ENCODE data around the gene LCOR.
"Not testable (repeated sequence)": the region's sequence is repeated elsewhere in the genome, so short reads cannot be mapped to it uniquely, and the experiment has no call there.

LCOR gene

DNA sequence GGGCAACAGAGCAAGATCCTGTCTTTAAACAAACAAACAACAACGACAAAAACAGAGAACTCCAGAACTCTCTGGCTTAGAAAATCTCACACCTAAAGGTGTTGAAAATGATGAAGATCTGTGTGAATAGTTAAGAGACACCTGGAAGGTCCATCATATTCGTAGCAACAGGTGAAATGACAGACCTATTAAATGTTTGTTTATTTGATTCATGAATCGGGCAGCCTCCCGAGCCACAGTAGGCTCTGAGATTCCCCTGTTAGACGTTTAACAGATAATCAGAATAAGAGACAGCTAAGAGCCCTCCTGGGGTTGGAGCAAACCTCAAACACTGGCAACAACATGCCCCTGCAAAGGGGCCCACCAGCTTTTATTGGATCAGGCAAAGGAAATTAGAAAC lies 103.7 kb downstream of the LCOR start:
- ATAC-seq: no peak

DNA sequence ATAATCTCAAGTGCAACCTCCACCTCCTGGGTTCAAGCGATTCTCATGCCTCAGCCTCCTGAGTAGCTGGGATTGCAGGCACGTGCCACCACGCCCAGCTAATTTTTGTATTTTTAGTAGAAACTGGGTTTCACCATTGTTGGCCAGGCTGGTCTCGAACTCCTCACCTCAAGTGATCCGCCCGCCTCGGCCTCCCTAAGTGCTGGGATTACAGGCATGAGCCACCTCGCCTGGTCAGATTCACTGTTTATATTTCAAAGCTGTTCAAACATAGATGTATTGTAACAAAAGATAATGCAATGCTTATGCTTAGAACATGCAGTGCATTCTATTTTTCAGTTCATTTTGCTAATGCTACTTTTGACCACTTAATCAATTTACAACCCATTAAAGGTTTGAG lies 111.1 kb downstream of the LCOR start:
- ATAC-seq: not testable (repeated sequence)

More for the DNA sequence above, 103.7 kb downstream of the LCOR start:
- TF ChIP-seq ARNTL (CRISPR knock-in tag; IDR thresholded peaks at IDR 0.05; ENCODE audit: borderline replicate concordance, low read depth): no peak
- no peak for TF ChIP-seq ZC3H10 (CRISPR knock-in tag; IDR thresholded peaks at IDR 0.05)
- no peak for TF ChIP-seq ZNF8 (CRISPR knock-in tag; IDR thresholded peaks at IDR 0.05)

DNA sequence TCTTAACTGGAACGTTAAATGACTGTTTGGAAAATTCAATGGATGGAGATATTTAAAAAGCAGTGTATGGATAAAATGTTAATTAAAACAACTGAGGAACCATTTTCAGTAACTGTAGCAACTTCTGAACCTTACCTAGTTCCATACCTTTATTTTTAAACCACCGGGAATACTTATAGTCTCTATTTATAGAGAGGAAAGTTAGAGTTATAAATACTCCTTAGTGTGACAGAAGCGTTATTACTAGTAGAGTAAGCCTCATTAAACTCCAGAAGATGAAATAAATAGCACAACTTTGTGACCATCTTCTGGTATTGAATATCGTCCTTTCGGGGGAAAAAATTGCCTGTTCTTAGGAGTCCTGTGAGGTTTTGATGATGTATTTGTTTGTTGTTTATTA lies 114.9 kb downstream of the LCOR start:
- TF ChIP-seq ESRRG (CRISPR knock-in tag; IDR thresholded peaks at IDR 0.05) (no peak), OSR1 (CRISPR knock-in tag; IDR thresholded peaks at IDR 0.05) (no peak), ZNF565 (CRISPR knock-in tag; conservative IDR thresholded peaks at IDR 0.05; ENCODE audit: low read depth) (no peak), ARNTL (CRISPR knock-in tag; IDR thresholded peaks at IDR 0.05; ENCODE audit: borderline replicate concordance, low read depth) (no peak), CSDC2 (CRISPR knock-in tag; IDR thresholded peaks at IDR 0.05) (no peak), PPARA (CRISPR knock-in tag; IDR thresholded peaks at IDR 0.05; ENCODE audit: borderline replicate concordance) (no peak), TOX (CRISPR knock-in tag; IDR thresholded peaks at IDR 0.05; ENCODE audit: borderline replicate concordance) (no peak), BACH2 (CRISPR knock-in tag; IDR thresholded peaks at IDR 0.05; ENCODE audit: borderline replicate concordance) (no peak), ISL1 (CRISPR knock-in tag; IDR thresholded peaks at IDR 0.05) (no peak)
- TF ChIP-seq, protein P1, sequence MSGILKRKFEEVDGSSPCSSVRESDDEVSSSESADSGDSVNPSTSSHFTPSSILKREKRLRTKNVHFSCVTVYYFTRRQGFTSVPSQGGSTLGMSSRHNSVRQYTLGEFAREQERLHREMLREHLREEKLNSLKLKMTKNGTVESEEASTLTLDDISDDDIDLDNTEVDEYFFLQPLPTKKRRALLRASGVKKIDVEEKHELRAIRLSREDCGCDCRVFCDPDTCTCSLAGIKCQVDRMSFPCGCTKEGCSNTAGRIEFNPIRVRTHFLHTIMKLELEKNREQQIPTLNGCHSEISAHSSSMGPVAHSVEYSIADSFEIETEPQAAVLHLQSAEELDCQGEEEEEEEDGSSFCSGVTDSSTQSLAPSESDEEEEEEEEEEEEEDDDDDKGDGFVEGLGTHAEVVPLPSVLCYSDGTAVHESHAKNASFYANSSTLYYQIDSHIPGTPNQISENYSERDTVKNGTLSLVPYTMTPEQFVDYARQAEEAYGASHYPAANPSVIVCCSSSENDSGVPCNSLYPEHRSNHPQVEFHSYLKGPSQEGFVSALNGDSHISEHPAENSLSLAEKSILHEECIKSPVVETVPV (CRISPR knock-in tag; IDR thresholded peaks at IDR 0.05): no peak
- TF ChIP-seq, protein P2, sequence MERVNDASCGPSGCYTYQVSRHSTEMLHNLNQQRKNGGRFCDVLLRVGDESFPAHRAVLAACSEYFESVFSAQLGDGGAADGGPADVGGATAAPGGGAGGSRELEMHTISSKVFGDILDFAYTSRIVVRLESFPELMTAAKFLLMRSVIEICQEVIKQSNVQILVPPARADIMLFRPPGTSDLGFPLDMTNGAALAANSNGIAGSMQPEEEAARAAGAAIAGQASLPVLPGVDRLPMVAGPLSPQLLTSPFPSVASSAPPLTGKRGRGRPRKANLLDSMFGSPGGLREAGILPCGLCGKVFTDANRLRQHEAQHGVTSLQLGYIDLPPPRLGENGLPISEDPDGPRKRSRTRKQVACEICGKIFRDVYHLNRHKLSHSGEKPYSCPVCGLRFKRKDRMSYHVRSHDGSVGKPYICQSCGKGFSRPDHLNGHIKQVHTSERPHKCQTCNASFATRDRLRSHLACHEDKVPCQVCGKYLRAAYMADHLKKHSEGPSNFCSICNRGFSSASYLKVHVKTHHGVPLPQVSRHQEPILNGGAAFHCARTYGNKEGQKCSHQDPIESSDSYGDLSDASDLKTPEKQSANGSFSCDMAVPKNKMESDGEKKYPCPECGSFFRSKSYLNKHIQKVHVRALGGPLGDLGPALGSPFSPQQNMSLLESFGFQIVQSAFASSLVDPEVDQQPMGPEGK (CRISPR knock-in tag; IDR thresholded peaks at IDR 0.05; ENCODE audit: borderline replicate concordance): no peak
- TF ChIP-seq, protein P3, sequence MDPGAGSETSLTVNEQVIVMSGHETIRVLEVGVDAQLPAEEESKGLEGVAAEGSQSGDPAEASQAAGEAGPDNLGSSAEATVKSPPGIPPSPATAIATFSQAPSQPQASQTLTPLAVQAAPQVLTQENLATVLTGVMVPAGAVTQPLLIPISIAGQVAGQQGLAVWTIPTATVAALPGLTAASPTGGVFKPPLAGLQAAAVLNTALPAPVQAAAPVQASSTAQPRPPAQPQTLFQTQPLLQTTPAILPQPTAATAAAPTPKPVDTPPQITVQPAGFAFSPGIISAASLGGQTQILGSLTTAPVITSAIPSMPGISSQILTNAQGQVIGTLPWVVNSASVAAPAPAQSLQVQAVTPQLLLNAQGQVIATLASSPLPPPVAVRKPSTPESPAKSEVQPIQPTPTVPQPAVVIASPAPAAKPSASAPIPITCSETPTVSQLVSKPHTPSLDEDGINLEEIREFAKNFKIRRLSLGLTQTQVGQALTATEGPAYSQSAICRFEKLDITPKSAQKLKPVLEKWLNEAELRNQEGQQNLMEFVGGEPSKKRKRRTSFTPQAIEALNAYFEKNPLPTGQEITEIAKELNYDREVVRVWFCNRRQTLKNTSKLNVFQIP (CRISPR knock-in tag; IDR thresholded peaks at IDR 0.05; ENCODE audit: borderline replicate concordance, low read depth): no peak
- TF ChIP-seq, protein P4, sequence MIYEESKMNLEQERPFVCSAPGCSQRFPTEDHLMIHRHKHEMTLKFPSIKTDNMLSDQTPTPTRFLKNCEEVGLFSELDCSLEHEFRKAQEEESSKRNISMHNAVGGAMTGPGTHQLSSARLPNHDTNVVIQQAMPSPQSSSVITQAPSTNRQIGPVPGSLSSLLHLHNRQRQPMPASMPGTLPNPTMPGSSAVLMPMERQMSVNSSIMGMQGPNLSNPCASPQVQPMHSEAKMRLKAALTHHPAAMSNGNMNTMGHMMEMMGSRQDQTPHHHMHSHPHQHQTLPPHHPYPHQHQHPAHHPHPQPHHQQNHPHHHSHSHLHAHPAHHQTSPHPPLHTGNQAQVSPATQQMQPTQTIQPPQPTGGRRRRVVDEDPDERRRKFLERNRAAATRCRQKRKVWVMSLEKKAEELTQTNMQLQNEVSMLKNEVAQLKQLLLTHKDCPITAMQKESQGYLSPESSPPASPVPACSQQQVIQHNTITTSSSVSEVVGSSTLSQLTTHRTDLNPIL (CRISPR knock-in tag; IDR thresholded peaks at IDR 0.05; ENCODE audit: low read depth): no peak
- no peak for ATAC-seq

DNA sequence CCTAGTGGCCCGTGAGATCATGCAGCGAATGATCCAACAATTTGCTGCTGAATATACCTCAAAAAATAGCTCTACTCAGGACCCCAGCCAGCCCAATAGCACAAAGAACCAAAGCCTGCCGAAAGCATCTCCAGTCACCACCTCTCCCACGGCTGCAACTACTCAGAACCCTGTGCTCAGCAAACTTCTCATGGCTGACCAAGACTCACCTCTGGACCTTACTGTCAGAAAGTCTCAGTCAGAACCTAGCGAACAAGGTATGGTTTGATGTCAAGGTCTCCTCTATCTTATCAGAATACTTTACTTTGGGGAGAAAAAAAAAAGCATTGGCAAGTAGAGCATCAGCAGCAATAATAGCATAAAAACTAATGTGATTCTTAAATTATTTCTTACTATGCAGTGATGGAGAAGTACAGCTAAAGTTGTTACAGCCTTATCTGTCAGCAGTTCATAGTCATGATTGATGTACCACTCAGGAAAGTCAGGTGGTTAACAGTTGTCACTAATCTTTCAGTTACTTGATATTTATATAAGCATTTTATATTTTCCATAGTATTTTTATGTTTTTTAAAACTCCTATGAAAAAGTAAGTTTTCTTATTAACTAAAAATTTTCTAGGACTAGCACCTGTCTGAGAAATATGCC lies 117.1 kb downstream of the LCOR start:
- TF ChIP-seq, protein P5, sequence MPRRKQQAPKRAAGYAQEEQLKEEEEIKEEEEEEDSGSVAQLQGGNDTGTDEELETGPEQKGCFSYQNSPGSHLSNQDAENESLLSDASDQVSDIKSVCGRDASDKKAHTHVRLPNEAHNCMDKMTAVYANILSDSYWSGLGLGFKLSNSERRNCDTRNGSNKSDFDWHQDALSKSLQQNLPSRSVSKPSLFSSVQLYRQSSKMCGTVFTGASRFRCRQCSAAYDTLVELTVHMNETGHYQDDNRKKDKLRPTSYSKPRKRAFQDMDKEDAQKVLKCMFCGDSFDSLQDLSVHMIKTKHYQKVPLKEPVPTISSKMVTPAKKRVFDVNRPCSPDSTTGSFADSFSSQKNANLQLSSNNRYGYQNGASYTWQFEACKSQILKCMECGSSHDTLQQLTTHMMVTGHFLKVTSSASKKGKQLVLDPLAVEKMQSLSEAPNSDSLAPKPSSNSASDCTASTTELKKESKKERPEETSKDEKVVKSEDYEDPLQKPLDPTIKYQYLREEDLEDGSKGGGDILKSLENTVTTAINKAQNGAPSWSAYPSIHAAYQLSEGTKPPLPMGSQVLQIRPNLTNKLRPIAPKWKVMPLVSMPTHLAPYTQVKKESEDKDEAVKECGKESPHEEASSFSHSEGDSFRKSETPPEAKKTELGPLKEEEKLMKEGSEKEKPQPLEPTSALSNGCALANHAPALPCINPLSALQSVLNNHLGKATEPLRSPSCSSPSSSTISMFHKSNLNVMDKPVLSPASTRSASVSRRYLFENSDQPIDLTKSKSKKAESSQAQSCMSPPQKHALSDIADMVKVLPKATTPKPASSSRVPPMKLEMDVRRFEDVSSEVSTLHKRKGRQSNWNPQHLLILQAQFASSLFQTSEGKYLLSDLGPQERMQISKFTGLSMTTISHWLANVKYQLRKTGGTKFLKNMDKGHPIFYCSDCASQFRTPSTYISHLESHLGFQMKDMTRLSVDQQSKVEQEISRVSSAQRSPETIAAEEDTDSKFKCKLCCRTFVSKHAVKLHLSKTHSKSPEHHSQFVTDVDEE (CRISPR knock-in tag; IDR thresholded peaks at IDR 0.05): no peak
- ATAC-seq: no peak

DNA sequence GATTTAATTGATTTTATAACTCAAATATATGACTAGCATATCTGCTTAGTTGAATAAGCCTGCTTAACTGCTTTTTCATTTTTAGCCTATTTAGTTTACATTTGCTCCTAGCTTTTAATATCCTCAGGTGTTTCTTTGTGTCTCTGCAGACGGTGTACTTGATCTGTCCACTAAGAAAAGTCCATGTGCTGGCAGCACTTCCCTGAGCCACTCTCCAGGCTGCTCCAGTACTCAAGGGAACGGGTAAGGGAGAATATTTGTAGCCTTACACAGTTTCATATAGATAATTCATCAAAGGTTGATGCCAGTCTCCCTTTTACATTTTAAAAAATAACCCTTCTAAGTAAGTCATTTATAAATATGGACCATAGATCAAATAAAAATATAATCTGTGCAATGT lies 119.9 kb downstream of the LCOR start:
- TF ChIP-seq ZNF565 (CRISPR knock-in tag; conservative IDR thresholded peaks at IDR 0.05; ENCODE audit: low read depth) (no peak), RARB (CRISPR knock-in tag; IDR thresholded peaks at IDR 0.05) (no peak), ARNTL (CRISPR knock-in tag; IDR thresholded peaks at IDR 0.05; ENCODE audit: borderline replicate concordance, low read depth) (no peak), GLIS3 (CRISPR knock-in tag; IDR thresholded peaks at IDR 0.05) (no peak), SNAI2 (CRISPR knock-in tag; IDR thresholded peaks at IDR 0.05) (no peak), ZFP30 (CRISPR knock-in tag; IDR thresholded peaks at IDR 0.05) (no peak), TCF4 (CRISPR knock-in tag; IDR thresholded peaks at IDR 0.05; ENCODE audit: borderline replicate concordance) (no peak), ZC3H10 (CRISPR knock-in tag; IDR thresholded peaks at IDR 0.05) (no peak)
- TF ChIP-seq, protein P2 (CRISPR knock-in tag; IDR thresholded peaks at IDR 0.05; ENCODE audit: borderline replicate concordance): no peak
- no peak for ATAC-seq

Measured in SK-N-SH treated with all-trans-retinoic acid at 6 μM for 48 hours (cell line).